Panc1 (cell line): ENCODE results near the gene LAMTOR3. TPM values are rescaled to one million over a fixed set of nuclear protein-coding genes. Genes with fewer than 3 reads are reported as not detected.

Source experiments
- ATAC-seq: fragments of 200-7000 bp; cut with Tn5 transposase; 2 replicates; pipeline ENCODE4 v1.9.1; 2020; ENCODE audit warnings: mild to moderate bottlenecking, moderate library complexity
- BruUV-seq: library from RNA; stranded (reverse); fragments of 400-500 nt; replicated peaks from 2 replicates; lab custom pipeline; 2021; lab: Mats Ljungman, UMichigan
- CTCF ChIA-PET: fragments of 300-600 bp; sonication (Branson Sonifier 250); formaldehyde crosslinking; loops from one replicate; lab custom pipeline; 2022; ENCODE audit warnings: antibody characterized with exemption; lab: Charles Lee
- POLR2A ChIA-PET: fragments of 300-600 bp; sonication (Branson Sonifier 250); formaldehyde crosslinking; loops from one replicate; lab custom pipeline; 2022; ENCODE audit warnings: antibody characterized with exemption; lab: Charles Lee
- DNase-seq: peaks from one replicate; pipeline ENCODE4 v3.0.0-alpha.2; 2010; ENCODE audit warnings: low read depth, low spot score
- H3K27ac ChIP-seq: 2 replicates; pipeline ENCODE4 v1.5.1; 2011; ENCODE audit warnings: mild to moderate bottlenecking, low read length, inconsistent platforms
- H3K27me3 ChIP-seq: fragments of 200-500 bp; sonication (Bioruptor generic); 2 replicates; pipeline ENCODE4 v1.6.0; 2014; ENCODE audit warnings: low read length, inconsistent platforms; ENCODE audit not compliant: control insufficient read depth, insufficient read depth
- H3K36me3 ChIP-seq: fragments of 200-500 bp; sonication (Bioruptor generic); 2 replicates; pipeline ENCODE4 v1.5.1; 2014; ENCODE audit warnings: inconsistent platforms, mild to moderate bottlenecking, low read length, moderate library complexity; ENCODE audit not compliant: control insufficient read depth, insufficient read depth
- H3K4me1 ChIP-seq: 2 replicates; pipeline ENCODE4 v1.5.1; 2011; ENCODE audit warnings: inconsistent platforms, mild to moderate bottlenecking, low read length, moderate library complexity; ENCODE audit not compliant: control insufficient read depth, insufficient read depth
- H3K4me3 ChIP-seq, 2 experiments: 2 replicates each; pipeline ENCODE4 v1.5.1; 2011 to 2012; ENCODE audit warnings: low read depth in 2 of 2, low read length in 2 of 2, mild to moderate bottlenecking in 2 of 2, inconsistent platforms in 1 of 2, moderate library complexity in 1 of 2
- H3K9me3 ChIP-seq: fragments of 200-500 bp; sonication (Bioruptor generic); 2 replicates; pipeline ENCODE4 v1.5.1; 2014; ENCODE audit warnings: low read depth, mild to moderate bottlenecking, inconsistent platforms, low read length, moderate library complexity; ENCODE audit not compliant: control insufficient read depth, insufficient read depth
- POLR2AphosphoS5 ChIP-seq: IDR thresholded peaks from 2 replicates; pipeline ENCODE4 v1.6.1; 2012; ENCODE audit warnings: mild to moderate bottlenecking, low read depth, low read length, moderate library complexity
- REST ChIP-seq, 2 experiments: IDR thresholded peaks; 2 replicates each; pipeline ENCODE4 v1.6.1; 2011 to 2012; ENCODE audit warnings: low read depth in 2 of 2, control low read depth in 1 of 2, low read length in 1 of 2, mild to moderate bottlenecking in 1 of 2, moderate library complexity in 1 of 2; ENCODE audit not compliant: insufficient read depth in 1 of 2
- SIN3A ChIP-seq: IDR thresholded peaks from 2 replicates; pipeline ENCODE4 v1.6.1; 2012; ENCODE audit warnings: low read depth, mild to moderate bottlenecking, low read length, moderate library complexity, borderline replicate concordance; ENCODE audit not compliant: insufficient read depth
- TCF7L2 ChIP-seq: IDR thresholded peaks from 2 replicates; pipeline ENCODE4 v1.6.1; 2011; ENCODE audit warnings: mild to moderate bottlenecking, low read depth, low read length, inconsistent platforms
- in situ Hi-C: cut with HindIII; loops from 2 replicates; pipeline ENCODE4 v1.10.0; 2016; ENCODE audit warnings: low sequenced_read_pairs, low pct_unique_long_range_greater_than_20kb
- intact Hi-C: fragments of 100-400 bp; cut with micrococcal nuclease; formaldehyde crosslinking; loops from one replicate; pipeline ENCODE4 v1.10.0; 2022; ENCODE audit not compliant: unreplicated experiment
- total RNA-seq: library from RNA; stranded (reverse); gene quantifications from one replicate; pipeline ENCODE4 v1.2.1, GENCODE V29; 2021; ENCODE audit not compliant: unreplicated experiment
- TF ChIP-seq, protein P1 (sequence below): fragments of 450-650 bp; IDR thresholded peaks from 2 replicates; pipeline ENCODE4 v1.5.1; 2017; ENCODE audit warnings: mild to moderate bottlenecking

The LAMTOR3 gene
- total RNA-seq, 1 experiment from 2014 or later, result 20.3 TPM

DNA sequence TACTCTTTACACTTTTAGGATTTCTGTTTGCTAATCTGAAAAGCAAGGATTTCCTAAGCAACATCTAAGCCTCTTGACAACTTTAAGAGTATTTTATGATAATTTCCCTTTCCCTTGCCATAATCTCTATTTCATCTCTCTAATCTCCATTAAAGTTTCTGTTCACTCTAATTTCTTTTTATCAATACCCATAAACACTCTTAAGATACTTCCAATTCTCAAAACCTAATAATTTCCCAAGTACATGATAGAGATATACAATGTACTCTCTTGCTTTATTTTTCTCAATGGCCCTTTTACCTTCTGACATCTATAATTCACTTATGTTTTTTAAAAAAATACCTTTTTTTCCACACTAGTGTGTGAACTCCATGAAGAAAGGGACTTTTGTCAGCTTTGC is 50.8 kb downstream of the LAMTOR3 start:
- no peak overlapping the region for H3K4me3 ChIP-seq
- TF ChIP-seq, protein P1, sequence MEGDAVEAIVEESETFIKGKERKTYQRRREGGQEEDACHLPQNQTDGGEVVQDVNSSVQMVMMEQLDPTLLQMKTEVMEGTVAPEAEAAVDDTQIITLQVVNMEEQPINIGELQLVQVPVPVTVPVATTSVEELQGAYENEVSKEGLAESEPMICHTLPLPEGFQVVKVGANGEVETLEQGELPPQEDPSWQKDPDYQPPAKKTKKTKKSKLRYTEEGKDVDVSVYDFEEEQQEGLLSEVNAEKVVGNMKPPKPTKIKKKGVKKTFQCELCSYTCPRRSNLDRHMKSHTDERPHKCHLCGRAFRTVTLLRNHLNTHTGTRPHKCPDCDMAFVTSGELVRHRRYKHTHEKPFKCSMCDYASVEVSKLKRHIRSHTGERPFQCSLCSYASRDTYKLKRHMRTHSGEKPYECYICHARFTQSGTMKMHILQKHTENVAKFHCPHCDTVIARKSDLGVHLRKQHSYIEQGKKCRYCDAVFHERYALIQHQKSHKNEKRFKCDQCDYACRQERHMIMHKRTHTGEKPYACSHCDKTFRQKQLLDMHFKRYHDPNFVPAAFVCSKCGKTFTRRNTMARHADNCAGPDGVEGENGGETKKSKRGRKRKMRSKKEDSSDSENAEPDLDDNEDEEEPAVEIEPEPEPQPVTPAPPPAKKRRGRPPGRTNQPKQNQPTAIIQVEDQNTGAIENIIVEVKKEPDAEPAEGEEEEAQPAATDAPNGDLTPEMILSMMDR, result no peak
- TF ChIP-seq TCF7L2, result no peak
- TF ChIP-seq POLR2AphosphoS5, result no peak
- no peak for TF ChIP-seq SIN3A
- no peak for TF ChIP-seq REST (IDR thresholded peaks at IDR 0.05; ENCODE audit: insufficient read depth in 1 of 2, low read depth in 2 of 2, low read length in 1 of 2)
- POLR2A ChIA-PET, result no interaction called here
- no peaks in the 10 kb centered on the region for H3K4me1 ChIP-seq
- intact Hi-C loops (no loop called here), in situ Hi-C loops (no loop called here)
- BruUV-seq, result no TSS peak
- H3K27me3 ChIP-seq, result no peaks in the 10 kb centered on the region
- ATAC-seq (no peak), DNase-seq (no peak)
- H3K36me3 ChIP-seq, result no peaks in the 10 kb centered on the region
- CTCF ChIA-PET, result no interaction called here
- H3K27ac ChIP-seq, result no peak overlapping the region
- H3K9me3 ChIP-seq, result no peaks in the 10 kb centered on the region

GRCh38 chr4:99841129-99841528 is 53.1 kb downstream of the LAMTOR3 start:
- no peaks in the 10 kb centered on the region for H3K4me1 ChIP-seq
- H3K27me3 ChIP-seq, result no peaks in the 10 kb centered on the region; the same call in 1 of the 2 replicates
- in situ Hi-C loops, result no loop called here
- DNase-seq (no peak), ATAC-seq (no peak)
- ChIA-PET CTCF (no interaction called here), POLR2A (no interaction called here)
- no peak overlapping the region for H3K27ac ChIP-seq
- H3K36me3 ChIP-seq, result no peaks in the 10 kb centered on the region
- TF ChIP-seq POLR2AphosphoS5 (no peak), TCF7L2 (no peak), SIN3A (no peak), REST (IDR thresholded peaks at IDR 0.05; ENCODE audit: insufficient read depth in 1 of 2, low read depth in 2 of 2, low read length in 1 of 2) (no peak)
- TF ChIP-seq, protein P1, result no peak
- intact Hi-C loops, result no loop called here
- H3K4me3 ChIP-seq, result no peak overlapping the region
- no TSS peak for BruUV-seq
- no peaks in the 10 kb centered on the region for H3K9me3 ChIP-seq
